Heart left ventricle (tissue), 13 donors: Measurements from ENCODE around the gene GALNT9.

Experiments used
- POLR2A ChIP-seq, 2 donors: fragments of 450-650 bp; IDR thresholded peaks; one replicate each; pipeline ENCODE4 v1.6.1; 2017; ENCODE audit warnings: antibody characterized with exemption in 2 of 2, mild to moderate bottlenecking in 2 of 2, moderate library complexity in 2 of 2
- TF ChIP-seq, protein P1 (sequence below), 12 donors: fragments of 200-600 bp; sonication (generic) in 4 of 12; IDR thresholded peaks; one replicate each; pipeline versions ENCODE4 v1.5.0 to v1.8.0; 2018 to 2022; ENCODE audit warnings: antibody characterized with exemption in 12 of 12, mild to moderate bottlenecking in 5 of 12
- donor health status: ischemic (EF 13 %, LVEDD 7.1; RV severe dilation, severe dysfunction).
- donor health status: DM: no; HTN: yes; CAD: no.
- donor health status: DM: no; HTN: no; CAD: no.
- donor health status: ischemic (EF 25% LVEDD 6.9; RV normal size, moderate dysfunction).
- donor health status: ischemic (EF 25% LVEDD 5.7; RV mildly dilated, moderate dysfunction).
- donor health status: ischemic (EF 35%, LVEDD 5.7; RV mildly dilated, moderate dysfunction).
- donor health status: nonischemic (EF 11% LVEDD 7.7; RV severe dilation, severe dysfunction).
- donor health status: DM: yes; HTN: yes; CAD: no.
- donor health status: PGD.
- donor health status: ischemic (EF 29% LVEDD 5.4; RV normal size, mild dysfunction).
- donor health status: nonischemic (EF 23%, LVEDD 6.1; RV moderate dilation, normal function).

DNA sequence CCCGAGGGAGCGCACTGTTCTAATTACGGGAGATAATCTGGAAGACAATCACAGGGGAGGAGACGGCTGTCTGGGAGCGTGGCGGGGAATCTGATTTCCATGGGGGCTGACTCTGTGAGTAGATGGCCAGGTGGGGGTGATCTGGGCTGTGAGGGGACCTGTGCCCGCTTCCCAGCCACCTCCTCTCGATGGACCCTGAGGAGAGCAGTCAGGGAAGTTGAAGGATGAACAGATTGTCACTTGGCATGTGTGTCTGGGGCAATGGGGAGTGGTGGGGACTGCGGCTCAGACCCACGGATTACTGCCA is 22.6 kb downstream of the GALNT9 start:
- TF ChIP-seq, protein P1, sequence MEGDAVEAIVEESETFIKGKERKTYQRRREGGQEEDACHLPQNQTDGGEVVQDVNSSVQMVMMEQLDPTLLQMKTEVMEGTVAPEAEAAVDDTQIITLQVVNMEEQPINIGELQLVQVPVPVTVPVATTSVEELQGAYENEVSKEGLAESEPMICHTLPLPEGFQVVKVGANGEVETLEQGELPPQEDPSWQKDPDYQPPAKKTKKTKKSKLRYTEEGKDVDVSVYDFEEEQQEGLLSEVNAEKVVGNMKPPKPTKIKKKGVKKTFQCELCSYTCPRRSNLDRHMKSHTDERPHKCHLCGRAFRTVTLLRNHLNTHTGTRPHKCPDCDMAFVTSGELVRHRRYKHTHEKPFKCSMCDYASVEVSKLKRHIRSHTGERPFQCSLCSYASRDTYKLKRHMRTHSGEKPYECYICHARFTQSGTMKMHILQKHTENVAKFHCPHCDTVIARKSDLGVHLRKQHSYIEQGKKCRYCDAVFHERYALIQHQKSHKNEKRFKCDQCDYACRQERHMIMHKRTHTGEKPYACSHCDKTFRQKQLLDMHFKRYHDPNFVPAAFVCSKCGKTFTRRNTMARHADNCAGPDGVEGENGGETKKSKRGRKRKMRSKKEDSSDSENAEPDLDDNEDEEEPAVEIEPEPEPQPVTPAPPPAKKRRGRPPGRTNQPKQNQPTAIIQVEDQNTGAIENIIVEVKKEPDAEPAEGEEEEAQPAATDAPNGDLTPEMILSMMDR (IDR thresholded peaks at IDR 0.05): no peak
- no peak for TF ChIP-seq POLR2A (IDR thresholded peaks at IDR 0.05)
